ENCODE measurements around the gene MGAT5. TPM values are rescaled to one million over a fixed set of nuclear protein-coding genes. Genes with fewer than 3 reads are reported as not detected.

Gene MGAT5
- total RNA-seq, 1 experiment from 2014 or later = 11.5 TPM

DNA sequence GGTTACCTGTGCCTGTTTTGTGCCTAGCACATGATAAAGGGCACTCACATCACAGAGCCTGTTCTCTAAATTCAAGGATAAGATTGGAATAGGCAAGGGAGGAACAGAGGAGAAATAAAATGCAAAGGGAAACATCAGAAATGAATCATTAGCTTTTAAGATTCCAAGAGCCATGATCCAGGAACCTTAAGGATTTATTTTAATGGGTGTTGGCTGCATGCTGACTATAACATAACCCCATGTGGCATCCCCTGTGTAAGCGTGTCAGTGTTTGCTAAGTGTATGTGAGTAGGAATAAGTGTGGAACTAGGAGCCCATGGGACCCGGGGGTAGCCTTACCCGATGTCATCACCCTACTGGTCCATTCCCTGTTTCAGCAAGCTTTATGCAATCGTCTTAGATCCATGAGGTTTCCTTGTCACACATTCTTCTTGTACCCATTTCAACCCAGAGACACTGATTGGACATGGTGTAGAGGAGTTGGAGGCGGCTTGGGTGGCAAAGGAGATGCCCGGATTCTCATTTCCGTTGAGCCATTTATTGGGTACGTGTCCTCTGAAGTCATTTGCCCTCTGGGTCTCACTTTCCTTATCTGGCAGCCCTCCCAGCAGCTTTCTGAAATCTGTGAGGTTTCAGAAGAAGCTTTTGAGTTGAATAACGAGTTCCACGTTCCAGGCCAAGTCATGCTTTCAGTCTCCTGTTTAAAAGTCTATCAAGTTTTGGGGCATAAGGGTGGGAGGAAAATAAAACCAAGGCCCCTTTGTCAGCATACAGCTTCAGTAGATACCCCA is 117.0 kb downstream of the MGAT5 start:
- Histone ChIP-seq H3K4me3 (no peak overlapping the region), H3K9me3 (no peaks in the 10 kb centered on the region), H3K27me3 (no peaks in the 10 kb centered on the region), H3K36me3 (no peaks in the 10 kb centered on the region)
- DNase-seq = peak; percentile 83

GRCh38 chr2:134372141-134372540 is 118.3 kb downstream of the MGAT5 start:
- no peaks in the 10 kb centered on the region for H3K36me3 ChIP-seq
- no peaks in the 10 kb centered on the region for H3K27me3 ChIP-seq
- H3K4me3 ChIP-seq = no peak overlapping the region
- no peak for DNase-seq
- H3K9me3 ChIP-seq = no peaks in the 10 kb centered on the region

- peak; percentile 86 for DNase-seq
- no peaks in the 10 kb centered on the region for H3K9me3 ChIP-seq
- no peaks in the 10 kb centered on the region for H3K27me3 ChIP-seq
- no peak overlapping the region for H3K4me3 ChIP-seq
- H3K36me3 ChIP-seq = no peaks in the 10 kb centered on the region
These were observed 118.8 kb downstream of the MGAT5 start for GRCh38 chr2:134372611-134373131.

DNA sequence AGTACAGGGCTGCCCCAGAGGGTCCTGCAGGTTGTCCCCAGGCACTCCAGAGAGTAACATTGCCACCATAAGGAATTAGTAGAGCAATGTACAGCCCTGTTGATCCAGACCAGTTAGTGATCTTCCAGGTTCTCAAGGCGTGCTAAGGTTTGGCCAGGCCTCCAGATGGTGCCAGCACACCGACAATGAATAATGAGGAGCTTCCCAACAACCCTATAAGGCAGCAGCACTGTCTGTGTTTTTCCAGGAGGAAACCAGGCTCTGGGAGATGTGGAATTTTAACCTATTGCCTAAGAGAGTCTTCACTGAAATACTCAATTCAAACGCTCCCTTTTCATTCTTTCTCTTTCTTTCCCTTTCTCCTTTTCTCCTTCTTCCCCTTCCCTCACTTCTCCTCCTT is 122.1 kb downstream of the MGAT5 start:
- Histone ChIP-seq H3K36me3 (no peaks in the 10 kb centered on the region), H3K4me3 (no peak overlapping the region), H3K27me3 (no peaks in the 10 kb centered on the region), H3K9me3 (no peaks in the 10 kb centered on the region)
- DNase-seq = peak; percentile 27

DNA sequence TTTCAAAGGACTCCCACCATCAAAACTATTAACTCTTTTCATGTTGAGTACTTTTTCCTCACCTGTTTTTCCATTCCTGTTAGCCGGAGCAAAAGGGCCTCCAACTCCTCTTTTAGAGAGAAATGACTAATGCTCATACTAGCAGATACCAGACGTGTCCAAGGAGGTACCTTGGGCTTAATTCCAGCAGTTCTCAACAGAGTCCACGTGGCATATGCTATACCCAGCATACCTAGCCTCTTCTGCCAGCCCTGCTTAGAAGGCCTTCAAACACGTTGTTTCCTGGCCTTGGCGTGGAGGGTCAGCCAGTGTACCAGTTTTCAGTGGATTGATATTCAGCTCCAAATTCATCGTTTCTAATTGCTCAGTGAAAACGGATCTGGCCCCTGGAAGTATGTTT is 123.9 kb downstream of the MGAT5 start:
- no peak overlapping the region for H3K4me3 ChIP-seq
- DNase-seq = no peak

DNA sequence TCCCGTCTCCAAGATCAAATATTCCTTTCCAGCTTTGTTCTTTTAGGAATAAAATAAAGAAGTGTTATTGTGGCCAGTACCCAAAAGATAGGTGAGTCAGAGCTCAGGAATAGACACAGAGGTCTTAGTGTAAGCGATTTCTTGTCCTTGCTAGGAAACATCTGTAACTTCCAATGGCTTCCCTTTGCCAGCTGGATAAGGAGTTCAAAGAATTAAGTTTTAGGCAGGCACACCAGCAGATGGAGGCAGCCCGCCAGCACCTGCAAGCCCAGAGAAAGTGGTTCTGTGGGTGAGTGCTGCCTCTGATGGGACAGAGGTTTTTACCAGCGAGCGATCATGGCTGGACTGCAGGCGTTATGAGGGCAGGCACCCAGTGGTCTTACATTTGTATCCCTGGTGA is 125.4 kb downstream of the MGAT5 start:
- Histone ChIP-seq H3K4me3 (no peak overlapping the region), H3K36me3 (no peaks in the 10 kb centered on the region), H3K27me3 (no peaks in the 10 kb centered on the region), H3K9me3 (no peaks in the 10 kb centered on the region)
- no peak for DNase-seq

More for the DNA sequence above, 123.9 kb downstream of the MGAT5 start:
- Histone ChIP-seq H3K9me3 (no peaks in the 10 kb centered on the region), H3K36me3 (no peaks in the 10 kb centered on the region), H3K27me3 (no peaks in the 10 kb centered on the region)

DNA sequence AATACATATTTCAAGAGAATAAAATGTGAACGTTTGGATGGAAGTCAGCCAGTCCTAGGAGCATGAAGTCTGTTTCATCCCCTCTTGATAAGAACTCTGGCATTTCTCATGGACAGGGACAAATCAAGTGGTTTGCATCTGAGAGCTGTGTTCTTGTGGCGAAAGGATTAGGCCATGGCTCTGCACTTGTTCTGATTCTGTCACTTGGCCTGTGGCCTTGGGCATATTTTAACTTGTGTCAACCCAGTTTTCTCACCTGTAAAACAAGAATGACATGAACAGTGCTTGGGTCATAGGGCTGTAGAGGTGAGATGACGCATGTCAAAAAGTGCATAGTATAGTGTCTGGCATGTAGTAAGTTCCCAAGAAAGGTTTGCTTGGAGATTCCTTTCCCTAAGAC is 125.8 kb downstream of the MGAT5 start:
- no peak for DNase-seq
- Histone ChIP-seq H3K36me3 (no peaks in the 10 kb centered on the region), H3K9me3 (no peaks in the 10 kb centered on the region), H3K27me3 (no peaks in the 10 kb centered on the region), H3K4me3 (no peak overlapping the region)

DNA sequence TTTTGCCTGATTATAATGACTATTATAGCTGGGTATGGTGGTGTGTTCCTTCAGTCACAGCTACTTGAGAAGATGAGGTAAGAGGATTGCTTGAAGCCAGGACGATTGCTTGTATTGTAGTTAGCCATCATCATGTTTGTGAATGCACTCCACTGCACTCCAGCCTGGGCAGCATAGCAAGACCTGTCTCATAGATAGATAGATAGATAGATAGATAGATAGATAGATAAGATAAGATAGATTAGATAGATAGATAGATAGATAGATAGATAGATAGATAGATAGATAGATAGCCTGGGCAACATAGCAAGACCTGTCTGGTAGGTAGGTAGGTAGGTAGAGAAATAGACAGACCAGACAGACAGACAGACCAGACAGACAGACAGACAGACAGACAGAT is 127.3 kb downstream of the MGAT5 start:
- no peak overlapping the region for H3K4me3 ChIP-seq
- no peaks in the 10 kb centered on the region for H3K27me3 ChIP-seq
- DNase-seq = no peak
- H3K36me3 ChIP-seq = no peaks in the 10 kb centered on the region
- no peaks in the 10 kb centered on the region for H3K9me3 ChIP-seq

GRCh38 chr2:134384131-134384530 is 130.3 kb downstream of the MGAT5 start:
- Histone ChIP-seq H3K9me3 (no peaks in the 10 kb centered on the region), H3K27me3 (no peaks in the 10 kb centered on the region), H3K36me3 (no peaks in the 10 kb centered on the region), H3K4me3 (no peak overlapping the region)
- DNase-seq = no peak

DNA sequence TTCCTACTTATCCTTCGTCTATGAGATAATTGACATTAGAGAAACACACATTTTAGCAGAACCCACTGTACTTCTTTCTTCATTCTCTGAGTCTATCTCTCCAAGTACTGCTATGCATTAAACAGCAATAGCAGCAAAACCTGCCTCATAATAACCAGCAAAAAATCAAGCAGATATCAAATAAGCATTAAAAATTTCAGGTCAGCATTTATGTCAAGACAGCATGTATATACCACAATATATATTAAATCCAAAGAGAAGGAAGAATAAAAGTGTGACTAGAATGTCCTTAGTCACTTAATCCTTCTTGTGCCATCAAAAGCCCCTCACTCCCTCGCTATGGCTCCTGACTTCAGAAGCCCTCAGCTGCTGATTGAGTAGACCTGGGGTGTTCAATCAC is 131.3 kb downstream of the MGAT5 start:
- Histone ChIP-seq H3K9me3 (no peaks in the 10 kb centered on the region), H3K36me3 (no peaks in the 10 kb centered on the region), H3K4me3 (no peak overlapping the region), H3K27me3 (no peaks in the 10 kb centered on the region)
- no peak for DNase-seq

DNA sequence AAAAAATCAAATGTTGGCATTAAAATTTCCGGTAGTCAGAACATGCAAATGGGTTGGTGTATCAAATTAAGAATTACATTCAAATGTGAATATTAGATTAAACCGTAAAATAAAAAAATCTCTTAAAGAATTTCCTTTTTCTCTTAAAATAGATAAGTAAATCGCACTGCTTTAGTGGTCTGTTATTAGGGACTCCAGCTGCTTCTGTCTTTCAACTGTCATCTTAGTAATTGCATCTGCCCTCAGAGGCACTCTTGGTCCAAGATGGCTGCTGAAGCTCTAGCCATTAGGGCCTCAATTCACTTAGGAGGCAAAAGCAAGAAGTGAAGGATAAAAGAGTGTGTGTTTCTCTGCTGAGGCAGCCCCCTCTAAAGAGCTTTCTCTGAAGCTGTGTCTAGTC is 132.4 kb downstream of the MGAT5 start:
- no peaks in the 10 kb centered on the region for H3K36me3 ChIP-seq
- no peak overlapping the region for H3K4me3 ChIP-seq
- no peak for DNase-seq
- H3K27me3 ChIP-seq = no peaks in the 10 kb centered on the region
- H3K9me3 ChIP-seq = no peaks in the 10 kb centered on the region

GRCh38 chr2:134389381-134389780 is 135.5 kb downstream of the MGAT5 start:
- Histone ChIP-seq H3K9me3 (no peaks in the 10 kb centered on the region), H3K36me3 (no peaks in the 10 kb centered on the region), H3K27me3 (no peaks in the 10 kb centered on the region), H3K4me3 (no peak overlapping the region)
- no peak for DNase-seq

DNA sequence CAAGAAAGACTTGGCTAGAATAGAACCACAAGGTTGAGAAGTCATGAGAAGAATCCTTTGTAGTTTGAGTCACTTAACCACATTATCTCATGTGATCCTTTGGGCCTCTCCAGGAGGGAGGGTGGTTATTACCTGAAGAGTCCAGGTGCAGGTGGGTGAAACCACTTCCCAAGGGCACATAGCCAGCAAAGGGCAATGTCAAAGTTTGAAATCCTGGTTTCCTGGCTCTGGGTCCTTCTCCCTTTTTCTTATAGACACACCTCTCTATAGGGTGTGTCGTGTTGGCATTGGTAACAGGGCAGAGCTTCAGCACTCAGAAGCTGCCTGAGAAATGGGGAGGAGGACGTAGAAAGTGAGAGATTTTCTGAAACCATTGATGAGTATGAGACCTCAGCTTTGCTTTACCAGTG is 137.9 kb downstream of the MGAT5 start:
- H3K36me3 ChIP-seq = no peaks in the 10 kb centered on the region
- no peak overlapping the region for H3K4me3 ChIP-seq

DNA sequence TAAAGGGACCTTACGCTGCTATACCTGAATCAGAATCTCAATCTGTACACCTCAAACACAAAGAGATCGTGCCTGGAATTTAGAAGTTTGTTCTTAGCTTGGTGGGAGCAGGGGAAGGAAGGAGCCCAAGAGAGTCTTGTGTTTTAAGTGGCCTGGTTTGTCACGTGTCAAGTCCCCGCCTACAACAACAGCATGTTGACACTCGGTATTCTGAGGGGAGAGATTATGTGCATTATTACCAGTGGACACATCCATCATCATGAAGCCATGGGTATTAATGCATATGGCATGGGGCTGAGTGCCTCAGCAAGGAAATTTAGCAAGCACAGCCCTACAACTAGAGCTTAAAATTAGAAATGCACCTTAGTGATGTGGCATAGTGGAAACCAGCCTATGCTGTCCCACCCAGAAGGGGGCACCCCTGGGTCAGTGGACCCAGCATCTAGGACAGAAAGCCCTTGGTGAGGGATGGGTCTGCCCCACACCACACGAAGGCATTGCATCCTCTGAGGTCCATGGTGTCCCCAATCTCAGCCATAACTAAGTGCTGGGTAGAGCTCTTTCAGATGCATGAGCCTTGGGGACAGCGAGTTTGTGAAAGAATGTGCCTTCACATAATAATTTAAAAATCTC is 138.7 kb downstream of the MGAT5 start:
- no peak overlapping the region for H3K4me3 ChIP-seq
- H3K27me3 ChIP-seq = no peaks in the 10 kb centered on the region
- H3K36me3 ChIP-seq = no peaks in the 10 kb centered on the region
- DNase-seq = no peak
- H3K9me3 ChIP-seq = no peaks in the 10 kb centered on the region

More for the DNA sequence above, 137.9 kb downstream of the MGAT5 start:
- DNase-seq = no peak
- Histone ChIP-seq H3K9me3 (no peaks in the 10 kb centered on the region), H3K27me3 (no peaks in the 10 kb centered on the region)

- Histone ChIP-seq H3K36me3 (no peaks in the 10 kb centered on the region), H3K27me3 (no peaks in the 10 kb centered on the region), H3K9me3 (no peaks in the 10 kb centered on the region), H3K4me3 (no peak overlapping the region)
- no peak for DNase-seq
These were observed 139.2 kb downstream of the MGAT5 start for GRCh38 chr2:134393075-134393461.

GRCh38 chr2:134395779-134396178 is 141.9 kb downstream of the MGAT5 start:
- Histone ChIP-seq H3K4me3 (no peak overlapping the region), H3K36me3 (no peaks in the 10 kb centered on the region), H3K9me3 (no peaks in the 10 kb centered on the region), H3K27me3 (no peaks in the 10 kb centered on the region)
- no peak for DNase-seq

DNA sequence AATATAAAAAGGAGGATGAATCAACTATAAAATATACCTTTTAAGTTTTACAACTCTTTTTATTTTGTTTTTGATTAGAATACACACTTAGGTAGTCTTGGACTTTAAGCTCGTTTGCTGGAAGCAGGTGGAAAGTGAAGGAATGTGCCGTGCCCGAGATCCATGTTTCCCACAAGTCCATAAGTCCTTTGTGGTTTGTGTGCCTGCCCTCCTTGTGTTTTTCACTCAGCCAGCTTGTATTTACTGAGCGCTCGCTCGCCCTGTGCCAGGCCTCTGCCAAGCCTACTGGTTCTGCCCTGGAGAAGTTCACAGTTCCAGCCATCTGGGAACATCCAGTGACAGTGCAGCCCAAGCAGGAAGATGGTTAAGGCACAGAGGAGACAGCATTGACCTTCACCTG is 142.6 kb downstream of the MGAT5 start:
- no peaks in the 10 kb centered on the region for H3K9me3 ChIP-seq
- DNase-seq = no peak
- H3K27me3 ChIP-seq = no peaks in the 10 kb centered on the region
- no peaks in the 10 kb centered on the region for H3K36me3 ChIP-seq
- no peak overlapping the region for H3K4me3 ChIP-seq

All from MG63 (cell line).